GM18507 (cell line): ENCODE data around the gene ZFHX2.
"Not testable (repeated sequence)": the region's sequence is repeated elsewhere in the genome, so short reads cannot be mapped to it uniquely, and the experiment has no call there.

Source experiments
- DNase-seq: peaks from one replicate; pipeline ENCODE4 v3.0.0; 2011; ENCODE audit warnings: low read depth; ENCODE audit not compliant: insufficient read length; ENCODE audit errors: extremely low spot score
- FAIRE-seq: peaks from 2 replicates; lab custom pipeline; 2011; peaks lifted over from hg19 to GRCh38; lab: Jason Lieb, UNC

ZFHX2 gene

DNA sequence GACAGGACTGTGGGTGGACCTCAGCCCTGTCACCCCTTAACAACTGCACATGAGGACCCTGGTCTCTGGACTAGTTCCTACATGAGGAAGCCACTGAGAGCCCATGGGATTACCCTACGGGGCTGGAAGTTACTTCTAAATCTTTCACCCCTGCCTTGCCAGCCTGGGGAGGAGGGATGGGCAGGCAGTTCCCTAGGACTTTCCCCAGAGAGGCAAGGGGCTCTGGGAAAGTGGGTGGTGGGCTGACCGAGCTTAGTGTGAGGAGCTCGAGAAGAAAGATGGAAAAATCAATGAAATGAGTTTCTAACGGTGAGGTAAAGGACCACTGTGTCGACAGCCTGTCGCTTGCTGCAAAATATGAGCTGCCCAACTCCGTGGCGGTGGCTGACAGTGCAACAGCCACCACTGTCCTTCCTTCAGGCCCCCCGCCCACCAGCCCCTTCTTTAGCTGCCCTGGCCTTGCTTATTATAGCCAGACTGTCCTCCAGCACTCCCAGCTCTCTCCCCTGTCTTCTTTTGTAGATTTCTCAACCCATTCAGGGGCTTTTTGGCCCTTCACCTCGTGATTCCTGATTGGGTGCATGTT is 5.0 kb downstream of the ZFHX2 start:
- no peak for DNase-seq
- no peak for FAIRE-seq

GRCh38 chr14:23545740-23546365 is 5.7 kb downstream of the ZFHX2 start:
- no peak for DNase-seq
- no peak for FAIRE-seq

- FAIRE-seq (no peak), DNase-seq (no peak)
Measured at GRCh38 chr14:23544511-23545447, 6.8 kb downstream of the ZFHX2 start.

- DNase-seq (no peak), FAIRE-seq (no peak)
Measured at GRCh38 chr14:23543403-23543802, 8.2 kb downstream of the ZFHX2 start.

DNA sequence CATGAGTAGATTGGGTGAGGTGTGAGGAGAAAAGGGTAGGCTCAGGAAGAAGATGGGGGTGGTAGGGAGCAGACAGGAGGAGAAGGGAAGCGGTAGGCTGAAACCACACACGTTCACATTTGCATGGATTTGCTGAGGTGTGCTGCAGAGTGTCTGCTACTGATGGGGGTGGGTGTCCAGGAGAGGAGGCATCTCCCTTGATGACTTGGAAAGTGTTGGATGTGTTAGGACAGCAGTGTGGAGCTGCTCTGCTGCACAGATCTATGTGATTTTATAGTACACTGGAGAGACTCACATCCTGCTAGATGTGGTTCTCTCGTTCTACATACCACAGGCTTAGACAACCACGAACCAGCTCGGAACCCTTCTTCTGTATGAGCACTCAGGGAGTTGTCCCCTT is 9.3 kb downstream of the ZFHX2 start:
- no peak for DNase-seq
- no peak for FAIRE-seq

GRCh38 chr14:23540141-23540469 is 11.5 kb downstream of the ZFHX2 start:
- DNase-seq (no peak), FAIRE-seq (no peak)

DNA sequence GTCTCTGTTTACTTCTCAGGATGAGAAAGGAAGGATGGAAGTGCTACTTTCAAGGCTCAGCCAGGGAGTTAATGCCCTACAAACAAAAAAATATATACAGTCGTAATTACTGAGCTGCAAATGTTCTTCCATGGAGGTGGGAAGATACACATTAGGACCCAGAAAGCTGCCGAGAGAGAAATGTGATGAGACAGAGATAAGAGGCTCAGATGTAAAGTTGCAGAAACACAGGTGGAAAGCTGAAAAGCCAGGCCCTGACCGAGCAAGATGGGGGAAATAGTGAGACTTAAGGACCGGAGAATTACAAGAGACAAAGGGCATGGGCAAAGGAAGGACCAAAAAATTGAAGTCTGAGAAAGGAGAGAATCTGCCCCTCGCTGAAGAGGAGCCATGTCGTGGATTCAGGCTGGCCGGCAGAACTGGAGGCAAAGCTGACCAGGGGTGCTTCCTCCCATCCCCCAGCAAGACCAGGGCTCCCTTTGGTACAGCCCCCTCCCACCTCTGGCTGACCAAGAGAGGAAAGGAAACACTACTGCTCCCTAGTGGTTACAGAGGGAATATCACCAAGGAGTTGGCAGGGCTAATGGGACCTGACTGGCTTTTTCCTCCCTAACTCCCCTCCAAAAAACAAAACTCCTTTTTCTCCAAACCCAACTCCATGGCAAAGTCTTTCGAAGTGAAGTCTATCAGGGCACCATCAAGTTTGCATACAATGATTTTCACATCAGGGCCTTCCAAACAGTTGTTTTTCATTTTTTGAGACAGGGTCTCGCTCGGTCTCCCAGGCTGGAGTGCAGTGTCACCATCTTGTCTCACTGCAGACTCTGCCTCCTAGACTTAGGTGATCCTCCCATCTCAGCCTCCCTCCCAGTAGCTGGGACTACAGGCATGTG is 12.1 kb downstream of the ZFHX2 start:
- peak; percentile 58 for DNase-seq
- FAIRE-seq: peak; percentile 91

DNA sequence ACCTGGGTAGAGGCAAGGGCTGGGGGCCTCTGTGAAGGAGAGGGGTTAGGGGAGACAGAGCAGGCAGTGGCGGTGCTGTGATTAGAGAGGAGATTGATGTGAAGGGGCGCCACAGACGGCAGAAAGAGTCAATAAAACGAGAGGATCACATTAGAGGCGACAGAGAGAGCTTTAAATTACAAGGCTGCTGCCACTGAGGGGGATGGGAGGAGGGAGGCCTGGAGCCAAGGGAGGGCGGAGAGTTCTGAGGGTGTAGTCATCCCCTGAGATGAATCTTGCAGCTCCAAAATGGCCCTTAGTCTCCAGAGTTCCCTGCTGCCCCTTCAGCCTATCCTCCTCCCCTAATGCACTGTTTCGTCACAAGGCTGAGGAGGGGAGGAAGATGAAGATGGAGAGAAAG is 12.8 kb downstream of the ZFHX2 start:
- FAIRE-seq: no peak

DNA sequence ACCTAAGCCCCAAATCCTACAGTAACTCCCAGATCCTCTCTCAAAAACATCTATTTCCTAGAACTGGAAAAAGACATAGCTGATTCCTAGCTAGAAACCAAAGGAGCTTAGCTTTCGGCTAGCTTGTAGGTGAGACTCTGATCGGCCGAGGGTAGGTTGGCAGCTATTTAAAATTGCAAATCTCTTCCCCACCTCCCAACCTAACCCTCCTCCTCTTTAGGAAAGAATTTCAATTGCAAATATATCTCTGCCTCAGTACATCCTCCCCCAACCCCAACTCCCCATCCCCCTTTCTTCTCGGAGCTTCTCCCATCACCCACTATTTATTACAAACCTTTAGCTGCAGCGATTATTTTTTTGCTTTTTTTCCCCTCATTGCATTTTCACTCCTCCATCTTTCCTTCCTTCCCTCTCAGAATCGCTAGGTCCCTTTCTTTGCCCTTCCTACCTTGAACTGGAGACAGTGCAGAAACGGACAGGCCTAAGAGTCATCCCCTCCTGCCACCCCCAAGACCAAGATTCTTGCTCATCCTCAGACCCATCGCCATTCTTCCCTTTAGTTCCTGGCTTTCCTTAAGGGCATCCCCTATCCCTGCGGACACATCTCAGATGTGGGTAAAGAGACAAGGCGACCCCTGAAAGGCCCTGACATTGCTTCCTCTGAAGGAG is 13.4 kb downstream of the ZFHX2 start:
- FAIRE-seq: no peak
- no peak for DNase-seq

More for the DNA sequence above, 12.8 kb downstream of the ZFHX2 start:
- no peak for DNase-seq

- FAIRE-seq: no peak
- no peak for DNase-seq
Measured at GRCh38 chr14:23537351-23538049, 14.1 kb downstream of the ZFHX2 start.

DNA sequence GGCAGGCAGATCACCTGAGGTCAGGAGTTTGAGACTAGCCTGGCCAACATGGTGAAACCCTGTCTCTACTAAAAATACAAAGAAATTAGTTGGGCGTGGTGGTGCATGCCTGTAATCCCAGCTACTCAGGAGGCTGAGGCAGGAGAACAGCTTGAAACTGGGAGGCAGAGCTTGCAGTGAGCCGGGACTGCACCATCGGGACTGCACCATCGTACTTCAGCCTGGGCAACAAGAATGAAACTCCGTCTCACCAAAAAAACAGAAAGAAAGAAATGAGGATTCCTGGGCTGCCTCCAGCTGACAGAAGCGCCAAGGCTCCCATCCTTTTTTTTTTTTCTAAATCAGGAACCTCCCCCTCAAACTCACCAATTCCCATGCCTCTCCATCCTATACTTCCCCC is 14.7 kb downstream of the ZFHX2 start:
- not testable (repeated sequence) for DNase-seq, FAIRE-seq

DNA sequence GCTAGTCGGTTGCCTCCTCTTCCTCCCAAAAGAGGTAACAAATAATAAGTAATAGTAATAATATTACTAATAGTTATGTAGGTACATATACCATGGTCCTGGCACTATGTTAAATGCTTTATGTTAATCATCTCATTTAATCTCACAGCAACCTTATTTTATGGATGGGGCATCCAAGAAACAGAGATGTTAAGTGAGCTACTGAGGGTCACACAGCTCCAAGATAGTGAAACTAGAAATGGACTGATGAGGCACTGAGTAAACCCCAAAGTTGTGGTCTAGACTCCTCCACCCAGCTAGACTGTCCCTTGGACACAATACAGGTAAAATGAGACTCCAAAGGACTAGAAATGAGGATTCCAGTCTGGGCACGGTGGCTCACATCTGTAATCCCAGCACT is 15.1 kb downstream of the ZFHX2 start:
- FAIRE-seq (no peak), DNase-seq (no peak)

DNA sequence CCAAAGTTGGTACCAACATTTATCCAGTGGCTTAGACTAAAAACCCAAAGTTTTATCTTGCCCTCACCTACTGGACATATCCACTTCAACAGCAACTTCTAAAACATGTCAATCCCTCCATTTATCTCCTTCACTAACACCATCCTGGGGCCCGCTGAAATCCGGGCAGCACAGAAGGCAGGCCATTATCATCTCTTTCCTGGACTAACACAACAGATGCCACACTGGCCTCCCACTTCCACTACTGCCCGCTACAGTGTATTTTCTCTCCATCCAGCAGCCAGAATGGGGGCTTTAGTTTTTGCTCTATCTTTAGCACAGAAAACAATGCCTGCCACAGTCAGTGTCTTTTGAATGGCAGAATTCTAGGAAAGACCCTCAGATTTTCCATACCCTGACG is 15.6 kb downstream of the ZFHX2 start:
- DNase-seq: no peak
- no peak for FAIRE-seq

DNA sequence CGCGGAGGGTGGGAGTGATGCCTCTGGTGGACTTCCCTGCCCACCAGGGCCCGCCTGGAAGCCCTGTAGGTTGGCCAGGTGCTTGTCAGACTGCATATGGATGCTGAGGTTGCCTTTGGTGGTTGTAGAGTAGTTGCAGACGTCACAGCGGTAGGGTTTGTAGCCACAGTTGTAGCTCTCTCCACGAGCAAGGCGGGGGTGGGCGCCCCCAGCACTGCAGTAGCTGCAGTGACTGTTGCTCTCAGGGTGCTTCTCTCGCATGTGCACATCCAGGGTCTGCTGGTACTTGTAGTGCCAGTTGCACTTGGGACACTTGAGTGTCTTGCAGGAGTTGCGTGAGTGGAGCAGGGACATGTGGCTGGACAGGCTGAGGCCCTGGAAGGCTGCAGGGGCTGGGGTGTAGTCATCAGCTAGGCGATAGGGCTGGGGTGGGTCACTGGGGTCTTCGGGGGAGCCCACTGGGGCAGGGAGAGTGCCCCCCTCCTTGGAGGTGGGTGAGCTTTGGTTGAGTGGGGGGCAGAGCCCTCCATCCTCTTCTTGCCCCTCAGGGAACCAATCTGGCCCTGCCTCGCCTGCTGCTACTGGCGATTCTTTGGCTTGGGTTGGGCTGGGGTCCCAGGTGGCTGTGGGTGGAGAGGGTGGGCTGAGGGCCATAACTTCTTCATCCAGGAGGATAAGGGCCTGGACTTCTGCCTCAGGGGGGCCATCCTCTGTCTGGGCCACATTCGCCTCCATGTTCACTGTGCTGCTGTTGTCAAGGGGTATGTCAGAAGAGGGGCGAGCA is 17.7 kb downstream of the ZFHX2 start:
- FAIRE-seq: no peak
- no peak for DNase-seq

DNA sequence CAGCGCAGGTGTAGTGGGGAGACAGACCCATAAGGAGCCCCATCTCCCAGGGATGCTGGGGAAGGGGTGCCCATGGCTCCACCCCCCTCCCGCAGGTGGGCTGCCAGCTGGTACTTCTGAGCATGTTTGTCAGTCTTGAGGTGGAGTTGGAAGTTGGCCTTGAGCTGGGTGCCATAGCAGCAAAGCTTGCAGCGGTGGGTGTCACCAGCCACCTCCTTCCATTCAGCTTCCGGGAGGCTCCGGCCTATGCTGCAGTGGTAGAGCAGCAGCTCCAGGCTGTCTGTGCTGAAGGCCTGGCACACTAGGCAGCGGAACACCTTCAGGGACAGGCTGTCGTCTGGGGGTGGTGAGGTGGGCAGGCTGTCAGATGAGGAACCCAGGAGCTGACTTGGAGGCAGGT is 18.9 kb downstream of the ZFHX2 start:
- DNase-seq: no peak
- no peak for FAIRE-seq

GRCh38 chr14:23531391-23531790 is 20.2 kb downstream of the ZFHX2 start:
- DNase-seq (no peak), FAIRE-seq (no peak)

DNA sequence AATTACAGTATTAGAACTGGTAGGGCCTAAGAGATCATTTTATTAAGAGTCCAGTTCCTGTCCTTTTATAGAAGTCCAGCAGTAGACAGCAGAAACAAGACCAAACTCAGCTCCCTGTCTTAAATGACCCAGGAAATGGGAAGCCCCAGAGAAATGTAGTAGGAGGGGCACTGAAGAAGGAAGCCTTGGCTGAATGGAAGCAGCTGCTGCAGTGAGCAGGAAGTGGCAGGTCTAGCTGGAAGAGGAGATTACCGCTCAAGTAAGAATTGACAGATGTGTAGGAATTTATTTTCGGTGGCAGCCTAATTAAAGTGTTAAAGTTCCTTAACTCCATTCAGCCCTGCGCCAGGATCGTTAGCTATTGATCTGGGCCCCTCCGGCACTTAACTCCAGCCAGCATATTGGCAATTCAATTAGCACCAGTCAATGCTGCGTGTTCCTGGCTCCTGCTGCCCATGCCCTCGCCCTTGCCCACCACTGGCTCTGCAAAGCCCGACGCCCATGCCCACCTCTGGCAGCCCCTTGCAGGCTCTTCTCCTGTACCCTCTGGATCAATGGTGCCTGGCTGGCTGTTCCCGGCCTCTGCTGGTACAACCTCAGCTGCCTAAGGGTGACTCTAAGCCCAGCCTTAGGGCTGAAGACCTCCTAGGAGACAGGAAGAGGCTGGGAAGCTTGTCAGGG is 21.1 kb downstream of the ZFHX2 start:
- no peak for DNase-seq
- FAIRE-seq: no peak
